H9 (cell line): ENCODE results near the gene MCM10. TPM values are rescaled to one million over a fixed set of nuclear protein-coding genes. Genes with fewer than 3 reads are reported as not detected.

Source experiments
- DNase-seq: peaks from one replicate; pipeline ENCODE4 v3.0.0-alpha.2; 2017
- H2AFZ ChIP-seq: one replicate; pipeline ENCODE4 v1.6.1; 2013; ENCODE audit warnings: mild to moderate bottlenecking, low read length, control low read depth, moderate library complexity
- H2AK5ac ChIP-seq: 2 replicates; pipeline ENCODE4 v1.6.1; 2013; ENCODE audit warnings: low read length, control low read depth, mixed read lengths; ENCODE audit not compliant: insufficient read length
- H2BK120ac ChIP-seq: one replicate; pipeline ENCODE4 v1.6.1; 2013; ENCODE audit warnings: low read depth, mild to moderate bottlenecking, low read length, control low read depth, inconsistent platforms; ENCODE audit not compliant: poor library complexity, severe bottlenecking
- H2BK12ac ChIP-seq: 2 replicates; pipeline ENCODE4 v1.6.1; 2013; ENCODE audit warnings: low read length, control low read depth, mixed read lengths, low read depth; ENCODE audit not compliant: insufficient read length
- H2BK15ac ChIP-seq: 2 replicates; pipeline ENCODE4 v1.6.1; 2013; ENCODE audit warnings: low read depth, low read length, control low read depth
- H2BK20ac ChIP-seq: one replicate; pipeline ENCODE4 v1.6.1; 2013; ENCODE audit warnings: low read depth, mild to moderate bottlenecking, low read length, control low read depth, inconsistent platforms; ENCODE audit not compliant: poor library complexity, severe bottlenecking
- H2BK5ac ChIP-seq: 2 replicates; pipeline ENCODE4 v1.6.1; 2013; ENCODE audit warnings: low read length, control low read depth, mixed read lengths; ENCODE audit not compliant: insufficient read length
- H3K14ac ChIP-seq: 2 replicates; pipeline ENCODE4 v1.6.1; 2013; ENCODE audit warnings: low read length, control low read depth; ENCODE audit not compliant: insufficient read depth
- H3K18ac ChIP-seq: 2 replicates; pipeline ENCODE4 v1.6.1; 2013; ENCODE audit warnings: low read depth, mild to moderate bottlenecking, mixed read lengths, low read length, control low read depth; ENCODE audit not compliant: insufficient read length
- H3K23ac ChIP-seq: 2 replicates; pipeline ENCODE4 v1.6.1; 2013; ENCODE audit warnings: low read length, control low read depth, mixed read lengths, low read depth; ENCODE audit not compliant: insufficient read length
- H3K23me2 ChIP-seq: 2 replicates; pipeline ENCODE4 v1.6.1; 2013; ENCODE audit warnings: low read depth, mild to moderate bottlenecking, mixed read lengths, low read length, control low read depth; ENCODE audit not compliant: insufficient read length, poor library complexity, severe bottlenecking
- H3K27ac ChIP-seq: 2 replicates; pipeline ENCODE4 v1.5.1; 2013; ENCODE audit warnings: low read length, control low read depth, mixed read lengths, low read depth; ENCODE audit not compliant: insufficient read length
- H3K27me3 ChIP-seq: 2 replicates; pipeline ENCODE4 v1.6.1; 2013; ENCODE audit warnings: low read length, control low read depth, inconsistent platforms; ENCODE audit not compliant: insufficient read depth
- H3K4ac ChIP-seq: 2 replicates; pipeline ENCODE4 v1.6.1; 2013; ENCODE audit warnings: low read depth, mild to moderate bottlenecking, control low read depth, inconsistent platforms, low read length, moderate library complexity
- H3K4me1 ChIP-seq: 2 replicates; pipeline ENCODE4 v1.6.1; 2013; ENCODE audit warnings: low read length, control low read depth, inconsistent platforms; ENCODE audit not compliant: insufficient read depth
- H3K4me2 ChIP-seq: 2 replicates; pipeline ENCODE4 v1.6.1; 2013; ENCODE audit warnings: low read length, control low read depth, mixed read lengths; ENCODE audit not compliant: insufficient read length, insufficient read depth
- H3K56ac ChIP-seq: 2 replicates; pipeline ENCODE4 v1.6.1; 2013; ENCODE audit warnings: low read depth, mild to moderate bottlenecking, mixed read lengths, low read length, control low read depth; ENCODE audit not compliant: insufficient read length
- H3K79me1 ChIP-seq: 2 replicates; pipeline ENCODE4 v1.6.1; 2013; ENCODE audit warnings: low read depth, mild to moderate bottlenecking, moderate library complexity, low read length, control low read depth, inconsistent platforms; ENCODE audit not compliant: insufficient read depth, poor library complexity, severe bottlenecking
- H3K79me2 ChIP-seq: 2 replicates; pipeline ENCODE4 v1.6.1; 2013; ENCODE audit warnings: low read length, control low read depth, inconsistent platforms; ENCODE audit not compliant: insufficient read depth
- H3K9ac ChIP-seq: 2 replicates; pipeline ENCODE4 v1.6.1; 2013; ENCODE audit warnings: low read length, control low read depth, mixed read lengths; ENCODE audit not compliant: insufficient read length; ENCODE audit errors: extremely low read depth
- H3K9me3 ChIP-seq: one replicate; pipeline ENCODE4 v1.6.1; 2013; ENCODE audit warnings: low read depth, low read length, inconsistent platforms; ENCODE audit not compliant: control insufficient read depth
- H3T11ph ChIP-seq: one replicate; pipeline ENCODE4 v1.6.1; 2013; ENCODE audit warnings: mild to moderate bottlenecking, low read length, control low read depth, inconsistent platforms
- H4K20me1 ChIP-seq: one replicate; pipeline ENCODE4 v1.6.1; 2013; ENCODE audit not compliant: control insufficient read depth, insufficient read length, insufficient read depth
- H4K5ac ChIP-seq: 2 replicates; pipeline ENCODE4 v1.6.1; 2013; ENCODE audit warnings: low read depth, mild to moderate bottlenecking, mixed read lengths, low read length, control low read depth; ENCODE audit not compliant: insufficient read length
- H4K8ac ChIP-seq: replicated peaks from 2 replicates; pipeline ENCODE4 v1.6.1; 2013; ENCODE audit warnings: low read length, control low read depth, mixed read lengths, low read depth; ENCODE audit not compliant: insufficient read length
- H4K91ac ChIP-seq: 2 replicates; pipeline ENCODE4 v1.6.1; 2013; ENCODE audit warnings: low read depth, mild to moderate bottlenecking, moderate library complexity, mixed read lengths, low read length, control low read depth; ENCODE audit not compliant: insufficient read length
- H3K27ac Mint-ChIP-seq, 3 experiments: 2 replicates in 2 of 3; 3 replicates in 1 of 3; pipeline ENCODE4 v1.8.0; 2020 to 2021; ENCODE audit warnings: mixed read lengths in 3 of 3, mild to moderate bottlenecking in 1 of 3, moderate library complexity in 1 of 3
- H3K27me3 Mint-ChIP-seq: 2 replicates; pipeline ENCODE4 v1.8.0; 2021; ENCODE audit warnings: low read depth, mild to moderate bottlenecking, moderate library complexity, mixed read lengths
- H3K36me3 Mint-ChIP-seq, 3 experiments: 2 replicates in 2 of 3; 3 replicates in 1 of 3; pipeline ENCODE4 v1.8.0; 2020 to 2021; ENCODE audit warnings: low read depth in 3 of 3, mixed read lengths in 3 of 3; ENCODE audit not compliant: insufficient read depth in 1 of 3
- H3K4me1 Mint-ChIP-seq, 2 experiments: 2 replicates each; pipeline ENCODE4 v1.8.0; 2020; ENCODE audit warnings: mixed read lengths in 2 of 2
- H3K4me3 Mint-ChIP-seq, 2 experiments: 2 replicates in 1 of 2; 3 replicates in 1 of 2; pipeline ENCODE4 v1.8.0; 2020 to 2021; ENCODE audit warnings: mild to moderate bottlenecking in 2 of 2, mixed read lengths in 2 of 2, moderate library complexity in 1 of 2
- H3K9me3 Mint-ChIP-seq, 2 experiments: 2 replicates in 1 of 2; 3 replicates in 1 of 2; pipeline ENCODE4 v1.8.0; 2020; ENCODE audit warnings: mild to moderate bottlenecking in 2 of 2, mixed read lengths in 2 of 2, moderate library complexity in 1 of 2
- CTCF ChIP-seq: fragments of 200-600 bp; sonication (generic); conservative IDR thresholded peaks from 3 replicates; pipeline ENCODE4 v1.8.0; 2021; ENCODE audit warnings: antibody characterized with exemption, mild to moderate bottlenecking
- WGBS: extraction: QIAGEN DNeasy Blood & Tissue Kit; methylation state at CpG from one replicate; pipeline ENCODE4 v1.1.7; 2013; ENCODE audit warnings: missing lambda C conversion rate, low lambda C conversion rate, mixed read lengths; ENCODE audit not compliant: insufficient read length; ENCODE audit errors: extremely low coverage; 5-methylcytosine and 5-hydroxymethylcytosine counted together
- total RNA-seq: library from RNA; stranded (reverse); gene quantifications from 2 replicates; pipeline ENCODE4 v1.2.1, GENCODE V29; 2021

Gene MCM10
- total RNA-seq, 1 experiment from 2014 or later: 67.4 TPM

DNA sequence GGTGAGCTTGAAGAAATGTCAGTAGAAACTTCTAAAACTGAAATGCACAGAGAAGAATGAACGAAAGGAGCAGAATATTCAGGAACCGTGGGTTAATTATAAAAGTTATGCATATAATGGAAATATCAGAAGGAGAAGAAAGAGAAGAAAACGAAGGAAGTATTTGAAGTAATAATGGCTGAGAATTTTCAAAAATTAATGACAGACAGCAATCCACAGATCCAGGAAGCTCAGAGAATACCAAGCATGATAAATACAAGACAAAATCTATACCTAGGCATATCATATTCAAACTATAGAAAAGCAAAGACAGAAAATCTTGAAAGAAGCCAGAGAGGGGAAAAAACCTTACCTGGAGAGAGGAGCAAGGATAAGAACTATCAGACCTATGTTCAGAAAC is 16.5 kb upstream of the MCM10 start:
- H3K56ac ChIP-seq: no peak overlapping the region
- no peak overlapping the region for H3K4me2 ChIP-seq
- H3K27ac Mint-ChIP-seq: no peak overlapping the region
- no peaks in the 10 kb centered on the region for H3K79me2 ChIP-seq
- H2BK12ac ChIP-seq: no peak overlapping the region
- no peaks in the 10 kb centered on the region for H3K4me1 ChIP-seq
- peaks cover 3 to 5% of the 10 kb centered on the region in 2 experiments; a peak in 2 of 5 replicates for H3K9me3 Mint-ChIP-seq
- no peak for DNase-seq
- no peak overlapping the region for H3K27ac ChIP-seq
- no peak overlapping the region for H2BK120ac ChIP-seq
- H3K36me3 Mint-ChIP-seq: peaks cover 0 to 5% (median 0%) of the 10 kb centered on the region in 3 experiments; a peak in 1 of 7 replicates
- H4K20me1 ChIP-seq: no peaks in the 10 kb centered on the region
- no peak overlapping the region for H2BK5ac ChIP-seq
- no peak overlapping the region for H2BK20ac ChIP-seq
- no peak overlapping the region for H2AK5ac ChIP-seq
- H3K9ac ChIP-seq: no peak overlapping the region
- H4K8ac ChIP-seq: no peak overlapping the region
- H2BK15ac ChIP-seq: no peak overlapping the region
- no peaks in the 10 kb centered on the region for H3K27me3 Mint-ChIP-seq
- TF ChIP-seq CTCF: no peak
- no peak overlapping the region for H4K91ac ChIP-seq
- H3K79me1 ChIP-seq: no peaks in the 10 kb centered on the region
- no CpG with 5 or more reads among the region's 3 CpGs for WGBS
- H3T11ph ChIP-seq: no peak overlapping the region
- H3K18ac ChIP-seq: no peak overlapping the region
- no peak overlapping the region for H2AFZ ChIP-seq
- H3K14ac ChIP-seq: no peak overlapping the region
- H3K27me3 ChIP-seq: no peaks in the 10 kb centered on the region
- no peaks in the 10 kb centered on the region for H3K23me2 ChIP-seq
- no peak overlapping the region for H4K5ac ChIP-seq
- no peak overlapping the region for H3K4ac ChIP-seq
- H3K23ac ChIP-seq: no peak overlapping the region
- H3K9me3 ChIP-seq: no peaks in the 10 kb centered on the region
- H3K4me3 Mint-ChIP-seq: no peak overlapping the region
- peaks cover 9 to 20% of the 10 kb centered on the region in 2 experiments for H3K4me1 Mint-ChIP-seq
